ENCODE measurements around the gene MYOM3. TPM values are rescaled to one million over a fixed set of nuclear protein-coding genes. Genes with fewer than 3 reads are reported as not detected.

MYOM3 gene
- total RNA-seq, 1 donor from 2014 or later, result 0.29 TPM

DNA sequence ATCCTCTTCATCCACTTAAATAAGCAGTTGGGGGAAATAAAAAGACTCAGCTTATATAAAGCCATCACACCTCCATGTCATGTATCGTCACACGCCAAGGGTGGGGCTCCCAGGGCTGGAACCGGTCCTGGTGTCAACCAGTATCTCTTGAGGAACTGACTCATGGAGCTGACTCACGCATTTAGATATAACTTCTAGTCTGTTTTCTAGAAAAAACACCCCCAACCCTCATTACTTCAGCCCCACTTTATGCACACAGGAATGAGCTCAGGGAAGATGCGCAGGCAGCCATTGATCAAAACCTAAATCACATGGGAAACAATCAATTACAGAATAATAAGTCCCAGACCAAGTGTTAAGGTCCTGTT is 37.9 kb upstream of the MYOM3 start:
- no peak for DNase-seq (ENCODE audit: low spot score in 2 of 2, unreplicated experiment in 2 of 2)
- Mint-ChIP-seq H3K4me1 (peaks cover 42% of the 10 kb centered on the region), H3K27ac (no peak overlapping the region), H3K36me3 (no peaks in the 10 kb centered on the region), H3K27me3 (ENCODE audit: low read depth) (no peaks in the 10 kb centered on the region), H3K9me3 (no peaks in the 10 kb centered on the region), H3K4me3 (peak overlapping the region; percentile 59)
- TF ChIP-seq, protein P1, sequence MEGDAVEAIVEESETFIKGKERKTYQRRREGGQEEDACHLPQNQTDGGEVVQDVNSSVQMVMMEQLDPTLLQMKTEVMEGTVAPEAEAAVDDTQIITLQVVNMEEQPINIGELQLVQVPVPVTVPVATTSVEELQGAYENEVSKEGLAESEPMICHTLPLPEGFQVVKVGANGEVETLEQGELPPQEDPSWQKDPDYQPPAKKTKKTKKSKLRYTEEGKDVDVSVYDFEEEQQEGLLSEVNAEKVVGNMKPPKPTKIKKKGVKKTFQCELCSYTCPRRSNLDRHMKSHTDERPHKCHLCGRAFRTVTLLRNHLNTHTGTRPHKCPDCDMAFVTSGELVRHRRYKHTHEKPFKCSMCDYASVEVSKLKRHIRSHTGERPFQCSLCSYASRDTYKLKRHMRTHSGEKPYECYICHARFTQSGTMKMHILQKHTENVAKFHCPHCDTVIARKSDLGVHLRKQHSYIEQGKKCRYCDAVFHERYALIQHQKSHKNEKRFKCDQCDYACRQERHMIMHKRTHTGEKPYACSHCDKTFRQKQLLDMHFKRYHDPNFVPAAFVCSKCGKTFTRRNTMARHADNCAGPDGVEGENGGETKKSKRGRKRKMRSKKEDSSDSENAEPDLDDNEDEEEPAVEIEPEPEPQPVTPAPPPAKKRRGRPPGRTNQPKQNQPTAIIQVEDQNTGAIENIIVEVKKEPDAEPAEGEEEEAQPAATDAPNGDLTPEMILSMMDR (IDR thresholded peaks at IDR 0.05; ENCODE audit: unreplicated experiment), result no peak

DNA sequence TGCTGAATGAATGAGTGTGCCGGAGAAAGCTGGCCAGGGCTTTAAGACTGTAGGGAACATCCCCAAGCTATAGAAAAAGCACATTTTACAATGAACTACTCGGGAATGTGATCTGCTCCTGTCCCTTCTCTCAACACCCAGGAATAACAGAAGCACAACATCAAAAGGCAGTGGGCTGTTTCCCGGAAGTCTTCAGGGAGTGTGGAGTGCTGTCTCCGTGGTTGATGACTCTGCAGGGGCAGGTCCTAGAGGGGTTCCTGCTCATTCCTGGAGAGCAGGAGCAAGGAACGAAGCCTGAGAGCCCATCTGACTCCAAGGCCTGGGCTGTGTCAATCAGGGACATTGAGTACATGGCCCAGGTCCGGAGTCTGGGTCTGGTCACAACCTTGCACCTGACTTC is 35.9 kb upstream of the MYOM3 start:
- Mint-ChIP-seq H3K27ac (no peak overlapping the region), H3K36me3 (no peaks in the 10 kb centered on the region), H3K4me1 (peaks cover 48% of the 10 kb centered on the region), H3K9me3 (no peaks in the 10 kb centered on the region), H3K27me3 (ENCODE audit: low read depth) (no peaks in the 10 kb centered on the region), H3K4me3 (no peak overlapping the region)
- TF ChIP-seq, protein P1 (IDR thresholded peaks at IDR 0.05; ENCODE audit: unreplicated experiment), result no peak
- no peak for DNase-seq (ENCODE audit: low spot score in 2 of 2, unreplicated experiment in 2 of 2)

DNA sequence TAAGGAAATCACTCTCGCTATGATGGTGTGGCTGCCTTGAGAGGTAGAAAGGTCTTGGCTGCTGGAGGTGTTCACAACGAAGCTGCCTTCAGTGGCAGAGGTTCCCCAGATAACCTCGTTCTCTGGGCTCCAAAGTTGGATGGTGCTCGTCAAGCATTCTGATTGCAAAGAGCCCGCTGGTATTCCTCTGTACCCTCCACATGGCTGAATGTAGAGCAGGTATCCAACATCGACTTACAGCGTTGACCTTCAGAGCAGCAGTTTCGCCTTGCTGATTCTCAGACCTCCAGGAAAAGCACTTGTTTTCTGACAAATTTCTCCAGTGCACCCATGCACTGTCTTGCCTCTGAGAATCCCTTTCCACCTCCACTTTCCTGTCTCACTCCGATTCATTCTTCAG is 35.3 kb upstream of the MYOM3 start:
- TF ChIP-seq, protein P1 (IDR thresholded peaks at IDR 0.05; ENCODE audit: unreplicated experiment), result no peak
- Mint-ChIP-seq H3K36me3 (no peaks in the 10 kb centered on the region), H3K9me3 (no peaks in the 10 kb centered on the region), H3K4me1 (peaks cover 42% of the 10 kb centered on the region), H3K4me3 (no peak overlapping the region), H3K27ac (no peak overlapping the region), H3K27me3 (ENCODE audit: low read depth) (no peaks in the 10 kb centered on the region)
- no peak for DNase-seq (ENCODE audit: low spot score in 2 of 2, unreplicated experiment in 2 of 2)

DNA sequence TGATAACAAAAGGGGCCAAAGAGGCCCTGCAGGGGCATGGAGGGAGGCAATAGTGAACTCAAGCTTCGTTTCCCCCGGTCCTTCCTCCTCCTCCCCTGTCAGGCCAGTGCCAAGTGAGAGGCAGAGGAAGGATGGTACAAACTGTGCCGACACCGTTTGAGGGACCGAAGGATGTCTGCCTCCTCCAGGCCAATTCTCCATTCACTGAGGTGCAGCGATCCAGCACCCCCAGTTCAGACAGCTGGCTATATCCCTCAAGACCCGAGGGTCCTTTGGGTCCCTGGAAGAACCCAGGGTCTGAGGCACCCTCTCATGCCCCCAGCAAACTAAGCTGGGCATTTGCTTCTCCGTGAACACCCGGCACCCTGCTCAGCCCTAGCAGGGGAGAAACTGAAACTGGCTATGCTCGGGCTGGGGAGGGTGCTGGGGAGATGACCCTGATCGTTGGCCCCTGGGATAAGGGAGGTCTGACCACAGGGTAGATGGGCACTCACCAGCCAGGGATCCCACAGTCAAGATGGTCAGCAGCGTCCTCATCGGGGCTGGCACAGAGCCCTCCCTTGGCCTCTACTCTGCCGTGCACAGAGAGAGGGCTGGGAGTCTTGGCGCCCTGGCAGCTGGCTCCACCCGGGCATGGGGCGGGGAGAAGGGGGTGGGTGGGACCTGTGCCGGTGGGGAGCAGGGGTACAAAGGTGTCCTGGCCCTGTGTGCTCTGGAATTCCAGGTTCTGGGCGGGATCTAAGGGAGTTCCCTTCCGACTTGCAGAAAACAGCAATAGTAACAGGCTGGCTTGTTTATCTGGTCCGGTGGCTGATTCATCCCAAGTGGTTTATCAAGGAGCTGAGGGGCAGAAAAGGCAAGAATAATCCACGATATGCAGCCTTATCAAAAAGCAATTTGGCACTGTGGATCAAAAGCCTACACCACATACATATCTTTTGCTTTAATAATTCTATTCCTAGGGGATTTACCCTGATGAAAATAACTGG is 30.9 kb upstream of the MYOM3 start, which contains the start of gene IL22RA1:
Gene IL22RA1, minus strand, starts transcription at position 595 of the 989 bp plus-strand sequence. Its CDS starts 58 bp downstream, at position 537.
- DNase-seq (ENCODE audit: low spot score in 2 of 2, unreplicated experiment in 2 of 2), result no peak
- Mint-ChIP-seq H3K36me3 (no peaks in the 10 kb centered on the region), H3K4me3 (no peak within 1 kb of the TSS), H3K27me3 (ENCODE audit: low read depth) (no peaks in the 10 kb centered on the region), H3K4me1 (peaks cover 19% of the 10 kb centered on the region), H3K9me3 (no peaks in the 10 kb centered on the region), H3K27ac (peak within 1 kb of the TSS; percentile 21)
- TF ChIP-seq, protein P1 (IDR thresholded peaks at IDR 0.05; ENCODE audit: unreplicated experiment), result no peak

DNA sequence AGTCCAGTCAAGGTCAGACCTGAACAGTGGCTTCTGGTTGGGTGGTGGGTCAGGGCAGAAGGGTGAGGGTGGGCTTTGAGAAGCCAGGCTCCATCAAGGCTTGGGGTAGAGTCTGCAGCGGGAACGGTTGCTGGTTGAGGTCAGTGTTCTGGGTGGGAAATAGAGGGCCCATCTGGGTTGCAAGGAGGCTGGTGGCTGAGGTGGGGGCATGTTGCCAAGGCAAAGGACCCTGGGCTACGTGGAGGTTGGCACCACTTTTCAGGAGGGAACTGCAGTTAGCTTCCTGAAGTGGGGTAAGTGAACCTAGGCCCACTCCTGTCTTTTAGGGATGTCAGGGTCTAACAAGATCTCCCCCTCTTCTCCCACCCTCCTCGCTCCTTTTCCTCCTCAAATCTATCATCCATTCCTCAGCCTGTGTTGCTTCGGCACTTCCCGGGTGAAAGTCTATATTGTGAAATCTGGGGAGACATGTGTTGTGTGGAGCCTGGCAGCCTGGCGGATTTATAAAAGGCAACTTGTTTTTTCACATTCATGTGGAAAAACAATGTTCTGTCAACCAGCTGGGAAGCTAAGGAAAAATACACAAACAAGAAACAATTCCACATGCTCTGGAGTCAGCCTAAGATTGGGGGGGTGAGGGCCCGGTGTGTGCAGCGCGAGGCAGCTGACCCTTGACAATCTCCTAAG is 29.5 kb upstream of the MYOM3 start:
- peaks cover 19% of the 10 kb centered on the region for H3K4me1 Mint-ChIP-seq
- DNase-seq (ENCODE audit: low spot score in 2 of 2, unreplicated experiment in 2 of 2), result no peak
- H3K27ac Mint-ChIP-seq, result no peak overlapping the region
- H3K36me3 Mint-ChIP-seq, result no peaks in the 10 kb centered on the region
- no peak overlapping the region for H3K4me3 Mint-ChIP-seq
- no peaks in the 10 kb centered on the region for H3K9me3 Mint-ChIP-seq
- H3K27me3 Mint-ChIP-seq (ENCODE audit: low read depth), result no peaks in the 10 kb centered on the region
- TF ChIP-seq, protein P1 (IDR thresholded peaks at IDR 0.05; ENCODE audit: unreplicated experiment), result no peak

Data from mesothelial cell of epicardium (in vitro differentiated cells).